ENCODE data around the gene IGFBP6.

IGFBP6 gene

GRCh38 chr12:53097564-53098353, at the start of gene IGFBP6:
IGFBP6 (plus strand) TSS chr12:53097667; CDS start chr12:53097718, 51 bp downstream.
- DNase-seq: peak; percentile 84

- no peak for DNase-seq
These were observed 49.3 kb upstream of the IGFBP6 start for GRCh38 chr12:53048033-53048779.

- DNase-seq: no peak
These were observed 48.6 kb upstream of the IGFBP6 start for GRCh38 chr12:53048780-53049401.

GRCh38 chr12:53049571-53050318, 47.7 kb upstream of the IGFBP6 start, which contains the start of gene TNS2:
TNS2 (plus strand) TSS chr12:53050065; CDS start chr12:53050186, 121 bp downstream.
- no peak for DNase-seq

GRCh38 chr12:53050426-53051057, 46.9 kb upstream of the IGFBP6 start:
- peak; percentile 49 for DNase-seq

- DNase-seq: no peak
These were observed 46.2 kb upstream of the IGFBP6 start for GRCh38 chr12:53051058-53051880.

- no peak for DNase-seq
These were observed 45.5 kb upstream of the IGFBP6 start for GRCh38 chr12:53051881-53052412.

GRCh38 chr12:53052419-53053217, 44.8 kb upstream of the IGFBP6 start:
- no peak for DNase-seq

- peak; percentile 73 for DNase-seq
These were observed 44.0 kb upstream of the IGFBP6 start for GRCh38 chr12:53053218-53054111.

GRCh38 chr12:53054112-53054878, 43.2 kb upstream of the IGFBP6 start:
- DNase-seq: peak; percentile 97

- DNase-seq: no peak
These were observed 41.8 kb upstream of the IGFBP6 start for GRCh38 chr12:53055471-53056266.

GRCh38 chr12:53056296-53056695, 41.2 kb upstream of the IGFBP6 start:
- DNase-seq: no peak

GRCh38 chr12:53056901-53057300, 40.6 kb upstream of the IGFBP6 start:
- no peak for DNase-seq

- DNase-seq: no peak
These were observed 39.5 kb upstream of the IGFBP6 start for GRCh38 chr12:53057816-53058500.

- DNase-seq: no peak
These were observed 38.6 kb upstream of the IGFBP6 start for GRCh38 chr12:53058674-53059433.

GRCh38 chr12:53059434-53060063, 37.9 kb upstream of the IGFBP6 start:
- no peak for DNase-seq
